ENCODE results near the gene MARCO. TPM values are rescaled to one million over a fixed set of nuclear protein-coding genes. Genes with fewer than 3 reads are reported as not detected.

The MARCO gene
- total RNA-seq, 1 experiment from 2014 or later = not detected

DNA sequence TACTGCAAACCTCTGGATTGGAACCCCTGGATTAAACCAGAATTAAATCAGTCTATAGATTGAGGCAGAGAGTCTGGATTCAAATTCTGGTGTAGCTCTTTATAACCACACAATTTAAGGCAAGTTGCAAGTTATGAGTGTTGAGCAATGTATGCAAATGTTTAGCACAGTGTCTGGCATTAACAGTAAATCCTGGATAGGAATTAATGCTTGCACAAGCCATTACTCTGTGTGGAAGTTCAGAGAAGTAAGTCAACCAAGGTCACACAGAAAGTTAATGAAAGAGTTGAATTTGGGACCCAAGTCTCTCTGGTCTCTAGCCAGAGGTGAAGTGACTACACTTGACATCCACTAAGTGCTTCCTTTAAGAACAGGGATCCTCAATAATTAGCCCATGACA is 2.0 kb upstream of the MARCO start:
- no peak overlapping the region for H3K27ac ChIP-seq (ENCODE audit: insufficient read length, low read depth, low read length)

More for the DNA sequence above, 2.0 kb upstream of the MARCO start:
- H3K4me1 Mint-ChIP-seq = no peaks in the 10 kb centered on the region
- H3K14ac ChIP-seq (ENCODE audit: insufficient read depth, low read length) = no peak overlapping the region
- no peak overlapping the region for H3K27ac Mint-ChIP-seq
- H2BK5ac ChIP-seq (ENCODE audit: insufficient read length, low read length) = no peak overlapping the region
- no peaks in the 10 kb centered on the region; the same call in 1 of the 2 replicates for H3K4me1 ChIP-seq (ENCODE audit: insufficient read depth, low read length)
- H4K91ac ChIP-seq (ENCODE audit: insufficient read length, low read depth, low read length) = no peak overlapping the region
- H3K56ac ChIP-seq (ENCODE audit: insufficient read length, low read depth, low read length) = no peak overlapping the region
- H3K4me3 Mint-ChIP-seq = no peak overlapping the region
- no peaks in the 10 kb centered on the region for H3K27me3 ChIP-seq (ENCODE audit: insufficient read depth, low read length)
- no peak overlapping the region for H2BK20ac ChIP-seq (ENCODE audit: low read depth, low read length, poor library complexity, severe bottlenecking)
- H4K8ac ChIP-seq (replicated peaks; ENCODE audit: insufficient read length, low read depth, low read length) = no peak overlapping the region
- H4K20me1 ChIP-seq (ENCODE audit: control insufficient read depth, insufficient read depth, insufficient read length) = no peaks in the 10 kb centered on the region
- H3K9ac ChIP-seq (ENCODE audit: extremely low read depth, insufficient read length, low read length) = no peak overlapping the region
- H2AFZ ChIP-seq (ENCODE audit: low read length) = no peak overlapping the region
- no peak overlapping the region for H3K4me2 ChIP-seq (ENCODE audit: insufficient read depth, insufficient read length, low read length)
- H4K5ac ChIP-seq (ENCODE audit: insufficient read length, low read depth, low read length) = no peak overlapping the region
- no peak for DNase-seq
- no peak overlapping the region for H3K18ac ChIP-seq (ENCODE audit: insufficient read length, low read depth, low read length)
- TF ChIP-seq, protein P1, sequence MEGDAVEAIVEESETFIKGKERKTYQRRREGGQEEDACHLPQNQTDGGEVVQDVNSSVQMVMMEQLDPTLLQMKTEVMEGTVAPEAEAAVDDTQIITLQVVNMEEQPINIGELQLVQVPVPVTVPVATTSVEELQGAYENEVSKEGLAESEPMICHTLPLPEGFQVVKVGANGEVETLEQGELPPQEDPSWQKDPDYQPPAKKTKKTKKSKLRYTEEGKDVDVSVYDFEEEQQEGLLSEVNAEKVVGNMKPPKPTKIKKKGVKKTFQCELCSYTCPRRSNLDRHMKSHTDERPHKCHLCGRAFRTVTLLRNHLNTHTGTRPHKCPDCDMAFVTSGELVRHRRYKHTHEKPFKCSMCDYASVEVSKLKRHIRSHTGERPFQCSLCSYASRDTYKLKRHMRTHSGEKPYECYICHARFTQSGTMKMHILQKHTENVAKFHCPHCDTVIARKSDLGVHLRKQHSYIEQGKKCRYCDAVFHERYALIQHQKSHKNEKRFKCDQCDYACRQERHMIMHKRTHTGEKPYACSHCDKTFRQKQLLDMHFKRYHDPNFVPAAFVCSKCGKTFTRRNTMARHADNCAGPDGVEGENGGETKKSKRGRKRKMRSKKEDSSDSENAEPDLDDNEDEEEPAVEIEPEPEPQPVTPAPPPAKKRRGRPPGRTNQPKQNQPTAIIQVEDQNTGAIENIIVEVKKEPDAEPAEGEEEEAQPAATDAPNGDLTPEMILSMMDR (conservative IDR thresholded peaks at IDR 0.05) = no peak
- H3T11ph ChIP-seq (ENCODE audit: low read length) = no peak overlapping the region
- no peaks in the 10 kb centered on the region for H3K9me3 Mint-ChIP-seq
- no peaks in the 10 kb centered on the region for H3K79me2 ChIP-seq (ENCODE audit: insufficient read depth, low read length)
- H3K27me3 Mint-ChIP-seq (ENCODE audit: low read depth) = peaks cover 4% of the 10 kb centered on the region; the same call in 1 of the 2 replicates
- H2BK15ac ChIP-seq (ENCODE audit: low read depth, low read length) = no peak overlapping the region
- H3K4ac ChIP-seq (ENCODE audit: low read depth, low read length) = no peak overlapping the region
- no peaks in the 10 kb centered on the region for H3K9me3 ChIP-seq (ENCODE audit: control insufficient read depth, low read depth, low read length)
- no peak overlapping the region for H3K23ac ChIP-seq (ENCODE audit: insufficient read length, low read depth, low read length)
- H3K23me2 ChIP-seq (ENCODE audit: insufficient read length, low read depth, low read length, poor library complexity, severe bottlenecking) = no peaks in the 10 kb centered on the region
- no peaks in the 10 kb centered on the region for H3K36me3 Mint-ChIP-seq (ENCODE audit: insufficient read depth in 1 of 3, low read depth in 3 of 3)
- no peak overlapping the region for H2AK5ac ChIP-seq (ENCODE audit: insufficient read length, low read length)
- H2BK12ac ChIP-seq (ENCODE audit: insufficient read length, low read depth, low read length) = no peak overlapping the region
- H3K79me1 ChIP-seq (ENCODE audit: insufficient read depth, low read depth, low read length, poor library complexity, severe bottlenecking) = no peaks in the 10 kb centered on the region
- no peak overlapping the region for H2BK120ac ChIP-seq (ENCODE audit: low read depth, low read length, poor library complexity, severe bottlenecking)
